HL-60 (cell line): ENCODE measurements around the gene PRICKLE2.

ENCODE experiments used
- DNase-seq, 2 experiments: peaks; one replicate each; pipeline ENCODE4 v3.0.0-alpha.2; 2010 to 2020; ENCODE audit warnings: low read depth in 1 of 2, low spot score in 1 of 2
- H3K27ac ChIP-seq: fragments of 250-450 bp; sonication (Bioruptor Pico); replicated peaks from 2 replicates; pipeline ENCODE4 v1.5.1; 2020; ENCODE audit warnings: mild to moderate bottlenecking, moderate library complexity
- H3K27me3 ChIP-seq: fragments of 250-450 bp; sonication (Bioruptor Pico); 2 replicates; pipeline ENCODE4 v1.5.1; 2021; ENCODE audit warnings: mild to moderate bottlenecking, moderate library complexity; ENCODE audit not compliant: insufficient read depth, poor library complexity, severe bottlenecking
- H3K4me3 ChIP-seq: replicated peaks from 2 replicates; pipeline ENCODE4 v1.5.1; 2011; ENCODE audit warnings: mild to moderate bottlenecking, control low read depth, low read length; ENCODE audit not compliant: insufficient read depth
- GABPA ChIP-seq: IDR thresholded peaks from 2 replicates; pipeline ENCODE4 v1.6.1; 2012; ENCODE audit warnings: low read depth
- POLR2AphosphoS5 ChIP-seq: IDR thresholded peaks from 2 replicates; pipeline ENCODE4 v1.6.1; 2012; ENCODE audit warnings: low read depth
- SPI1 ChIP-seq: IDR thresholded peaks from 2 replicates; pipeline ENCODE4 v1.6.1; 2012; ENCODE audit warnings: low read depth, mild to moderate bottlenecking, borderline replicate concordance
- TF ChIP-seq, protein P1 (sequence below): IDR thresholded peaks from 2 replicates; pipeline ENCODE4 v1.6.1; 2012; ENCODE audit warnings: low read depth; ENCODE audit not compliant: insufficient replicate concordance
- TF ChIP-seq, protein P2 (sequence below): IDR thresholded peaks from one replicate; pipeline ENCODE4 v1.5.1; 2011; ENCODE audit warnings: low read length, control low read depth, inconsistent platforms; ENCODE audit not compliant: insufficient read depth

PRICKLE2 gene

GRCh38 chr3:64078966-64079365 is 146.3 kb downstream of the PRICKLE2 start:
- TF ChIP-seq, protein P1, sequence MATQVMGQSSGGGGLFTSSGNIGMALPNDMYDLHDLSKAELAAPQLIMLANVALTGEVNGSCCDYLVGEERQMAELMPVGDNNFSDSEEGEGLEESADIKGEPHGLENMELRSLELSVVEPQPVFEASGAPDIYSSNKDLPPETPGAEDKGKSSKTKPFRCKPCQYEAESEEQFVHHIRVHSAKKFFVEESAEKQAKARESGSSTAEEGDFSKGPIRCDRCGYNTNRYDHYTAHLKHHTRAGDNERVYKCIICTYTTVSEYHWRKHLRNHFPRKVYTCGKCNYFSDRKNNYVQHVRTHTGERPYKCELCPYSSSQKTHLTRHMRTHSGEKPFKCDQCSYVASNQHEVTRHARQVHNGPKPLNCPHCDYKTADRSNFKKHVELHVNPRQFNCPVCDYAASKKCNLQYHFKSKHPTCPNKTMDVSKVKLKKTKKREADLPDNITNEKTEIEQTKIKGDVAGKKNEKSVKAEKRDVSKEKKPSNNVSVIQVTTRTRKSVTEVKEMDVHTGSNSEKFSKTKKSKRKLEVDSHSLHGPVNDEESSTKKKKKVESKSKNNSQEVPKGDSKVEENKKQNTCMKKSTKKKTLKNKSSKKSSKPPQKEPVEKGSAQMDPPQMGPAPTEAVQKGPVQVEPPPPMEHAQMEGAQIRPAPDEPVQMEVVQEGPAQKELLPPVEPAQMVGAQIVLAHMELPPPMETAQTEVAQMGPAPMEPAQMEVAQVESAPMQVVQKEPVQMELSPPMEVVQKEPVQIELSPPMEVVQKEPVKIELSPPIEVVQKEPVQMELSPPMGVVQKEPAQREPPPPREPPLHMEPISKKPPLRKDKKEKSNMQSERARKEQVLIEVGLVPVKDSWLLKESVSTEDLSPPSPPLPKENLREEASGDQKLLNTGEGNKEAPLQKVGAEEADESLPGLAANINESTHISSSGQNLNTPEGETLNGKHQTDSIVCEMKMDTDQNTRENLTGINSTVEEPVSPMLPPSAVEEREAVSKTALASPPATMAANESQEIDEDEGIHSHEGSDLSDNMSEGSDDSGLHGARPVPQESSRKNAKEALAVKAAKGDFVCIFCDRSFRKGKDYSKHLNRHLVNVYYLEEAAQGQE: no peak
- no peak for TF ChIP-seq GABPA
- no peak for TF ChIP-seq SPI1
- TF ChIP-seq POLR2AphosphoS5: no peak
- TF ChIP-seq, protein P2, sequence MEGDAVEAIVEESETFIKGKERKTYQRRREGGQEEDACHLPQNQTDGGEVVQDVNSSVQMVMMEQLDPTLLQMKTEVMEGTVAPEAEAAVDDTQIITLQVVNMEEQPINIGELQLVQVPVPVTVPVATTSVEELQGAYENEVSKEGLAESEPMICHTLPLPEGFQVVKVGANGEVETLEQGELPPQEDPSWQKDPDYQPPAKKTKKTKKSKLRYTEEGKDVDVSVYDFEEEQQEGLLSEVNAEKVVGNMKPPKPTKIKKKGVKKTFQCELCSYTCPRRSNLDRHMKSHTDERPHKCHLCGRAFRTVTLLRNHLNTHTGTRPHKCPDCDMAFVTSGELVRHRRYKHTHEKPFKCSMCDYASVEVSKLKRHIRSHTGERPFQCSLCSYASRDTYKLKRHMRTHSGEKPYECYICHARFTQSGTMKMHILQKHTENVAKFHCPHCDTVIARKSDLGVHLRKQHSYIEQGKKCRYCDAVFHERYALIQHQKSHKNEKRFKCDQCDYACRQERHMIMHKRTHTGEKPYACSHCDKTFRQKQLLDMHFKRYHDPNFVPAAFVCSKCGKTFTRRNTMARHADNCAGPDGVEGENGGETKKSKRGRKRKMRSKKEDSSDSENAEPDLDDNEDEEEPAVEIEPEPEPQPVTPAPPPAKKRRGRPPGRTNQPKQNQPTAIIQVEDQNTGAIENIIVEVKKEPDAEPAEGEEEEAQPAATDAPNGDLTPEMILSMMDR: no peak
- no peak for DNase-seq
- H3K27ac ChIP-seq: no peak overlapping the region
- H3K27me3 ChIP-seq: no peaks in the 10 kb centered on the region
- no peak overlapping the region for H3K4me3 ChIP-seq

- Histone ChIP-seq H3K27ac (no peak overlapping the region), H3K27me3 (no peaks in the 10 kb centered on the region), H3K4me3 (no peak overlapping the region)
- DNase-seq: no peak
- TF ChIP-seq GABPA: no peak
- TF ChIP-seq, protein P1: no peak
- no peak for TF ChIP-seq SPI1
- TF ChIP-seq POLR2AphosphoS5: no peak
- TF ChIP-seq, protein P2: no peak
Measured at GRCh38 chr3:64074895-64075679, 150.2 kb downstream of the PRICKLE2 start.

GRCh38 chr3:64074060-64074459 is 151.2 kb downstream of the PRICKLE2 start:
- H3K27ac ChIP-seq: no peak overlapping the region
- H3K27me3 ChIP-seq: no peaks in the 10 kb centered on the region
- peak in 1 of 2 experiments; percentile 47 for DNase-seq
- H3K4me3 ChIP-seq: no peak overlapping the region
- TF ChIP-seq SPI1: no peak
- TF ChIP-seq, protein P1: no peak
- no peak for TF ChIP-seq GABPA
- TF ChIP-seq, protein P2: no peak
- TF ChIP-seq POLR2AphosphoS5: no peak
